Esophagus squamous epithelium (tissue), 5 donors: ENCODE results near the gene SLC45A1. TPM values are rescaled to one million over a fixed set of nuclear protein-coding genes. Genes with fewer than 3 reads are reported as not detected.

Experiments
- DNase-seq: peaks from one replicate; lab custom pipeline; 2025; lab: John Stamatoyannopoulos, UW
- H3K27ac ChIP-seq, 4 donors: fragments of 200-600 bp; sonication (generic); one replicate each; pipeline ENCODE4 v1.5.1; 2016 to 2019; ENCODE audit warnings: mild to moderate bottlenecking in 1 of 4
- H3K27me3 ChIP-seq, 4 donors: fragments of 200-600 bp; sonication (generic); 1 replicate in 3 of 4; 2 replicates in 1 of 4; pipeline versions ENCODE4 v1.5.1 to v1.6.0; 2017 to 2021; ENCODE audit warnings: antibody characterized with exemption in 1 of 4
- H3K36me3 ChIP-seq, 3 donors: fragments of 200-600 bp; sonication (generic); one replicate each; pipeline ENCODE4 v1.5.1; 2016 to 2019
- H3K4me1 ChIP-seq, 3 donors: fragments of 200-600 bp; sonication (generic); one replicate each; pipeline ENCODE4 v1.5.1; 2017 to 2019
- H3K4me3 ChIP-seq, 4 donors: fragments of 200-600 bp; sonication (generic); 1 replicate in 3 of 4; 2 replicates in 1 of 4; pipeline ENCODE4 v1.5.1; 2016 to 2019; ENCODE audit warnings: mild to moderate bottlenecking in 2 of 4, moderate library complexity in 1 of 4
- H3K9me3 ChIP-seq, 3 donors: fragments of 200-600 bp; sonication (generic); one replicate each; pipeline ENCODE4 v1.5.1; 2016 to 2019
- CTCF ChIP-seq, 6 experiments: fragments of 450-650 bp in 4 of 6; fragments of 200-600 bp in 2 of 6; sonication (generic) in 2 of 6; IDR thresholded peaks; one replicate each; pipeline ENCODE4 v1.5.1; 2016 to 2019; ENCODE audit warnings: antibody characterized with exemption in 6 of 6, mild to moderate bottlenecking in 4 of 6, moderate library complexity in 4 of 6
- POLR2A ChIP-seq, 4 donors: fragments of 450-650 bp; IDR thresholded peaks; one replicate each; pipeline ENCODE4 v1.6.1; 2017; ENCODE audit warnings: antibody characterized with exemption in 4 of 4, mild to moderate bottlenecking in 4 of 4, moderate library complexity in 3 of 4
- WGBS, 2 donors: methylation state at CpG; one replicate each; pipeline ENCODE4 v1.1.5; 2018; 5-methylcytosine and 5-hydroxymethylcytosine counted together
- intact Hi-C: fragments of 100-400 bp; cut with DNase I; formaldehyde crosslinking; loops from one replicate; pipeline ENCODE4 v1.15.0; 2022
- total RNA-seq, 4 donors: library from RNA; depleted of rRNA; stranded (reverse); fragments of >200 nt; gene quantifications; one replicate each; pipeline ENCODE4 v1.1.0, GENCODE V29; 2016
- donor health status: DM: yes; HTN: yes; CAD: no.

The SLC45A1 gene
- total RNA-seq, 4 donors from 2014 or later: 0.13 to 3.4 (median 0.81) TPM

- intact Hi-C loops: no loop called here
- no peaks in the 10 kb centered on the region for H3K36me3 ChIP-seq
- peaks cover 8 to 23% (median 11%) of the 10 kb centered on the region in 3 donors for H3K4me1 ChIP-seq
- peak overlapping the region in 2 of 4 donors; percentile 11 to 44 for H3K4me3 ChIP-seq
- peak overlapping the region; percentile 50 to 86 (median 78) for H3K27ac ChIP-seq
- no peaks in the 10 kb centered on the region for H3K9me3 ChIP-seq
- no peaks in the 10 kb centered on the region for H3K27me3 ChIP-seq
- 38 to 89% methylated on average over 3 to 6 of the region's 11 CpGs for WGBS, 2 donors
- TF ChIP-seq POLR2A (IDR thresholded peaks at IDR 0.05) (no peak), CTCF (IDR thresholded peaks at IDR 0.05) (no peak)
- DNase-seq: no peak
Measured at GRCh38 chr1:8343044-8343443, 25.1 kb downstream of the SLC45A1 start.

DNA sequence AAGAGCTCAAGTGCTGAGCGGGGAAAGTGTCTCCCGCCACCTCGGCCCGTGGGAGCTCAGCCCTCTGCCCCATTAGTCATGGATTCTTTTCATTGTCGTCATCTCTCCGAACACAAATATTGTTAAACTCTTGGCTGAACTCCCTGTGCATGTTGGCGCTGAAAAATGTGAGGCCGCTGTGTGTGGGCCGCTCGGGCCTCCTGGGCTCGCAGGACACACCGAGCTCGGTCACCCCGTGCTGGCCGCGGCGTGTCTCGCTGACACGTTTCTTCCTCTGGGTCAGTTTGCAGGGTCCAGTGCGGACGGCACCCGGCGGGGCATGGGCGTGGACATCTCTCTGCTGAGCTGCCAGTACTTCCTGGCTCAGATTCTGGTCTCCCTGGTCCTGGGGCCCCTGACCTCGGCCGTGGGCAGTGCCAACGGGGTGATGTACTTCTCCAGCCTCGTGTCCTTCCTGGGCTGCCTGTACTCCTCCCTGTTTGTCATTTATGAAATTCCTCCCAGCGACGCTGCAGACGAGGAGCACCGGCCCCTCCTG, 25.6 kb downstream of the SLC45A1 start:
- H3K4me3 ChIP-seq: peak overlapping the region in 3 of 4 donors; percentile 11 to 44 (median 31)
- DNase-seq: no peak

DNA sequence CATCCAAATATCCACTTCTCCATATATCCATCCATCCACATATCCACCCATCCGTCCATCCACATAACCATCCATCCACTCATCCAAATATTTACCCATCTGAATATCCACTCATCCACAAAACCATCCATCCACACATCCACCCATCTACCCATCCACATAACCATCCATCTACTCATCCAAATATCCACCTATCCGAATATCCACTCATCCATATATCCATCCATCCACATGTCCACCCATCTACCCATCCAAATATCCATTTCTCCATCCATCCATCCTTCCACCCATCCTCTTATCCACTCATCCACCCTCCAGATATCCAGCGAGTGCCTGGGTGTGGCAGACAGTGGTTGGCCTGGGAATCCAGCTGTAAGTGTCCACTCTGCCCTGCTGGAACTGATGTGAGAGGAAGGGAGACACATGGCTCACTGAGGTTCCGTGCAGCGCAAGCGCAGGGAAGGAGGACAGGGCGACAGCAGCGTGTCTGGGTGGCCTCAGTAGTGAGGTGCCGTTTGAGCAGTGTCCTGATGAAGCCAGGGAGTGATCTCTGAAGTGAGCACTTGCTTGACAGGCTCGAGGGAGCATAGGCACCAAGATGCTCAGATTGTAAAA, 27.1 kb downstream of the SLC45A1 start:
- intact Hi-C loops: no loop called here
- no peaks in the 10 kb centered on the region for H3K36me3 ChIP-seq
- WGBS, 2 donors: 93% methylated on average over 5 to 9 of the region's 10 CpGs

More for the DNA sequence above, 25.6 kb downstream of the SLC45A1 start:
- Histone ChIP-seq H3K9me3 (no peaks in the 10 kb centered on the region), H3K36me3 (no peaks in the 10 kb centered on the region), H3K4me1 (peaks cover 10 to 28% (median 11%) of the 10 kb centered on the region in 3 donors), H3K27me3 (peaks cover 0 to 4% (median 0%) of the 10 kb centered on the region in 4 donors), H3K27ac (peak overlapping the region; percentile 50 to 86 (median 78))
- no peak for TF ChIP-seq POLR2A (IDR thresholded peaks at IDR 0.05)
- intact Hi-C loops: no loop called here
- WGBS, 2 donors: 20 to 22% methylated on average over 5 to 19 of the region's 32 CpGs

GRCh38 chr1:8345621-8346415, 27.9 kb downstream of the SLC45A1 start:
- H3K4me3 ChIP-seq: no peak overlapping the region
- TF ChIP-seq POLR2A (IDR thresholded peaks at IDR 0.05) (no peak), CTCF (IDR thresholded peaks at IDR 0.05) (no peak)
- WGBS, 2 donors: 81 to 88% methylated on average over 9 of the region's 18 CpGs
- H3K27me3 ChIP-seq: peaks cover 0 to 6% (median 0%) of the 10 kb centered on the region in 4 donors
- H3K4me1 ChIP-seq: peaks cover 11 to 46% (median 14%) of the 10 kb centered on the region in 3 donors
- H3K9me3 ChIP-seq: no peaks in the 10 kb centered on the region
- H3K36me3 ChIP-seq: no peaks in the 10 kb centered on the region
- DNase-seq: no peak
- intact Hi-C loops: no loop called here
- H3K27ac ChIP-seq: no peak overlapping the region

More for the DNA sequence above, 27.1 kb downstream of the SLC45A1 start:
- Histone ChIP-seq H3K27ac (no peak overlapping the region), H3K4me3 (no peak overlapping the region), H3K4me1 (peaks cover 11 to 43% (median 13%) of the 10 kb centered on the region in 3 donors), H3K27me3 (peaks cover 0 to 6% (median 0%) of the 10 kb centered on the region in 4 donors), H3K9me3 (no peaks in the 10 kb centered on the region)
- no peak for DNase-seq
- no peak for TF ChIP-seq POLR2A (IDR thresholded peaks at IDR 0.05)
- no peak for TF ChIP-seq CTCF (IDR thresholded peaks at IDR 0.05)

- Histone ChIP-seq H3K9me3 (no peaks in the 10 kb centered on the region), H3K27me3 (peaks cover 0 to 6% (median 0%) of the 10 kb centered on the region in 4 donors), H3K4me1 (peaks cover 19 to 60% (median 21%) of the 10 kb centered on the region in 3 donors), H3K36me3 (peaks cover 0 to 8% (median 0%) of the 10 kb centered on the region in 3 donors), H3K4me3 (no peak overlapping the region), H3K27ac (no peak overlapping the region)
- intact Hi-C loops: no loop called here
- WGBS, 2 donors: 17 to 76% methylated on average over 4 to 5 of the region's 15 CpGs
- DNase-seq: no peak
- no peak for TF ChIP-seq POLR2A (IDR thresholded peaks at IDR 0.05)
Measured at GRCh38 chr1:8347635-8348034, 29.7 kb downstream of the SLC45A1 start.
